ENCODE data around the gene WDFY2. TPM values are rescaled to one million over a fixed set of nuclear protein-coding genes. Genes with fewer than 3 reads are reported as not detected.

WDFY2 gene
- total RNA-seq, 1 experiment from 2014 or later, result 25.7 TPM

DNA sequence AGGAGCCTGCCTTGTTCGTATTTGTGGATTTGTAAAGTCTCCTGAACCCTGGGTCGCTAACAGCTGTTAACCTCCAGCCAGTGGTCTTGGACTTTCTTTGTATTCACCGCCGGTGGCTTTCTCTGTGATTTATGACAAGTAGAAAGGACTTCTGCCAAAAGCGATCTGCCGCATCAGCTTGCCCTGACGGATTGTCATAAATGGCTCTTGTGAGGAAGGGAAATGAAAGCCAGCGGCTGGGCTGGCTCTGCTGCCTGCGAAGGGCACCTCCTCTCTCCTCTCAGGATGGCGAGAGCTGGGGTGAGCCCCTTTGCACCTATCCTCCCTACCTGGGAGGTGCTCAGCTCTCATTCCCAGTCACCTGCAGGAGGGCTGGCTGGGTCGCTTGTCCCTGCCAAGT lies 194.1 kb downstream of the WDFY2 start (continued):
- TF ChIP-seq CDX4 (CRISPR knock-in tag; IDR thresholded peaks at IDR 0.05; ENCODE audit: borderline replicate concordance) (no peak), ZNF121 (CRISPR knock-in tag; IDR thresholded peaks at IDR 0.05) (no peak)

GRCh38 chr13:51780099-51780498 lies 195.8 kb downstream of the WDFY2 start:
- ATAC-seq, result no peak
- CTCF ChIA-PET, result interaction anchor here (4.4 kb wide), 1 partner anchor 18 kb away, joined by 26 read pairs; no protein-coding TSS in a partner anchor

More at GRCh38 chr13:51780099-51780498, 195.8 kb downstream of the WDFY2 start:
- no peak for DNase-seq (ENCODE audit: low spot score)
- H3K36me3 Mint-ChIP-seq, result no peaks in the 10 kb centered on the region
- H3K4me3 Mint-ChIP-seq, result no peak overlapping the region
- no peak overlapping the region for H3K27ac Mint-ChIP-seq
- POLR2A ChIA-PET, result no interaction called here
- no peaks in the 10 kb centered on the region; the same call in 1 of the 2 replicates for H3K9me3 Mint-ChIP-seq
- no peaks in the 10 kb centered on the region for H3K27me3 Mint-ChIP-seq (ENCODE audit: low read depth)
- peaks cover 10% of the 10 kb centered on the region for H3K4me1 Mint-ChIP-seq
- TF ChIP-seq TCF7 (CRISPR knock-in tag; IDR thresholded peaks at IDR 0.05; ENCODE audit: low read depth), result no peak
- no peak for TF ChIP-seq TEAD4 (CRISPR knock-in tag; IDR thresholded peaks at IDR 0.05)
- no peak for TF ChIP-seq ZNF121 (CRISPR knock-in tag; IDR thresholded peaks at IDR 0.05)
- no peak for TF ChIP-seq FOXK1 (CRISPR knock-in tag; IDR thresholded peaks at IDR 0.05)
- TF ChIP-seq GTF2I (CRISPR knock-in tag; conservative IDR thresholded peaks at IDR 0.05), result no peak
- TF ChIP-seq ATF3 (CRISPR knock-in tag; conservative IDR thresholded peaks at IDR 0.05), result no peak
- no peak for TF ChIP-seq TP53 (CRISPR knock-in tag; IDR thresholded peaks at IDR 0.05)
- TF ChIP-seq SMAD3 (CRISPR knock-in tag; IDR thresholded peaks at IDR 0.05; ENCODE audit: borderline replicate concordance), result no peak
- TF ChIP-seq STAT6 (CRISPR knock-in tag; conservative IDR thresholded peaks at IDR 0.05; ENCODE audit: low read depth), result no peak
- no peak for TF ChIP-seq EMX1 (CRISPR knock-in tag; IDR thresholded peaks at IDR 0.05)
- TF ChIP-seq ZNF219 (CRISPR knock-in tag; IDR thresholded peaks at IDR 0.05; ENCODE audit: borderline replicate concordance), result no peak
- TF ChIP-seq IRF2 (CRISPR knock-in tag; IDR thresholded peaks at IDR 0.05; ENCODE audit: borderline replicate concordance, low read depth), result no peak
- no peak for TF ChIP-seq NFATC4 (CRISPR knock-in tag; IDR thresholded peaks at IDR 0.05)
- no peak for TF ChIP-seq ZNF232 (CRISPR knock-in tag; IDR thresholded peaks at IDR 0.05)
- TF ChIP-seq, protein P1, sequence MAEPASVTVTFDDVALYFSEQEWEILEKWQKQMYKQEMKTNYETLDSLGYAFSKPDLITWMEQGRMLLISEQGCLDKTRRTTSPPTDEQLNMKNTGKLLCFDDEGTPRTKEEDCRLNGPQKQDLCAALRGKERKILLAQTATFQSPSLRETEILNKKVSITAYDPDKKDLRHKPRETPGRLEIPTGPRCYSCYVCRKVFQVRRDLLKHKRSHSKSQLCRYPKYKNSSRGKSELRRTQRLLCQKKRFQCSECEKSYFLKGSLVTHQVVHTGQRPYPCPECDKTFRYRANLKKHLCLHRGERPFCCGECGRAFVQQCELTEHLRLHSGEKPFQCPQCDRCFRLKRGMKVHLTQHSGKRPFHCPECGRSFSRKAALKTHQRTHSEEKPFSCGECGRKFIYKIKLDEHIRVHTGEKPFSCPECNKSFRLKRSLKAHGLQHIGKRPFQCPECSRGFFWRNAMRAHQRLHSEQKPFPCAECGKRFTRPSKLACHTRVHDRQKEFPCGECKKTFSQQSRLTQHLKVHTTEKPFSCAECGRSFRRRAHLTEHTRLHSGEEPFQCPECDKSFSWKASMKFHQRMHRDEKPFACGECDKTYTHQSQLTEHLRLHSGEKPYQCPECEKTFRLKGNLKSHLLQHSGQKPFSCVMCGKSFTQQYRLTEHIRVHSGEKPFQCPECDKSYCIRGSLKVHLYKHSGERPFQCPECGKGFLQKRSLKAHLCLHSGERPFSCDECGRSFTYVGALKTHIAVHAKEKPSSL (CRISPR knock-in tag; conservative IDR thresholded peaks at IDR 0.05), result no peak
- no peak for TF ChIP-seq NR3C1 (CRISPR knock-in tag; conservative IDR thresholded peaks at IDR 0.05; ENCODE audit: low read depth)
- no peak for TF ChIP-seq RORB (CRISPR knock-in tag; IDR thresholded peaks at IDR 0.05)
- TF ChIP-seq NR2C2 (CRISPR knock-in tag; IDR thresholded peaks at IDR 0.05), result no peak
- no peak for TF ChIP-seq ZMAT4 (CRISPR knock-in tag; IDR thresholded peaks at IDR 0.05)
- TF ChIP-seq, protein P2, sequence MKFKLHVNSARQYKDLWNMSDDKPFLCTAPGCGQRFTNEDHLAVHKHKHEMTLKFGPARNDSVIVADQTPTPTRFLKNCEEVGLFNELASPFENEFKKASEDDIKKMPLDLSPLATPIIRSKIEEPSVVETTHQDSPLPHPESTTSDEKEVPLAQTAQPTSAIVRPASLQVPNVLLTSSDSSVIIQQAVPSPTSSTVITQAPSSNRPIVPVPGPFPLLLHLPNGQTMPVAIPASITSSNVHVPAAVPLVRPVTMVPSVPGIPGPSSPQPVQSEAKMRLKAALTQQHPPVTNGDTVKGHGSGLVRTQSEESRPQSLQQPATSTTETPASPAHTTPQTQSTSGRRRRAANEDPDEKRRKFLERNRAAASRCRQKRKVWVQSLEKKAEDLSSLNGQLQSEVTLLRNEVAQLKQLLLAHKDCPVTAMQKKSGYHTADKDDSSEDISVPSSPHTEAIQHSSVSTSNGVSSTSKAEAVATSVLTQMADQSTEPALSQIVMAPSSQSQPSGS (CRISPR knock-in tag; IDR thresholded peaks at IDR 0.05; ENCODE audit: borderline replicate concordance, low read depth), result no peak

All from WTC11 (cell line).